ENCODE results near the gene HADH. TPM values are rescaled to one million over a fixed set of nuclear protein-coding genes. Genes with fewer than 3 reads are reported as not detected.

The HADH gene
- total RNA-seq, 2 experiments from 2014 or later, result 47.3 to 51.1 TPM

- Mint-ChIP-seq H3K27me3 (peaks cover 8% of the 10 kb centered on the region), H3K4me3 (no peak overlapping the region), H3K36me3 (peaks cover 2% of the 10 kb centered on the region), H3K27ac (no peak overlapping the region), H3K4me1 (peaks cover 4% of the 10 kb centered on the region), H3K9me3 (ENCODE audit: low read depth) (no peaks in the 10 kb centered on the region)
- CTCF ChIA-PET, result interaction anchor here (0.6 to 1.5 kb wide), 4 partner anchors 12 to 513 kb away, joined by 3 to 6 read pairs (median 3); no protein-coding TSS in a partner anchor
- ATAC-seq, result no peak
- no peak for DNase-seq
Observed at GRCh38 chr4:108060164-108060563, 70.5 kb downstream of the HADH start.

- H3K4me1 Mint-ChIP-seq, result peaks cover 4% of the 10 kb centered on the region
- CTCF ChIA-PET, result interaction anchor here (0.6 to 1.5 kb wide), 7 partner anchors 11 to 512 kb away, joined by 3 to 6 read pairs (median 3); no protein-coding TSS in a partner anchor
Observed at GRCh38 chr4:108060686-108061321, 71.1 kb downstream of the HADH start.

GRCh38 chr4:108068442-108068841, 78.8 kb downstream of the HADH start:
- ATAC-seq, result no peak
- CTCF ChIA-PET, result interaction anchor here (1.1 to 1.3 kb wide), 2 partner anchors 63 to 425 kb away, joined by 3 read pairs; no protein-coding TSS in a partner anchor
- DNase-seq, result no peak
- Mint-ChIP-seq H3K27me3 (no peaks in the 10 kb centered on the region), H3K9me3 (ENCODE audit: low read depth) (no peaks in the 10 kb centered on the region), H3K4me3 (no peak overlapping the region), H3K4me1 (peaks cover 25% of the 10 kb centered on the region), H3K36me3 (peaks cover 3% of the 10 kb centered on the region), H3K27ac (no peak overlapping the region)

More at GRCh38 chr4:108060686-108061321, 71.1 kb downstream of the HADH start:
- ATAC-seq (no peak), DNase-seq (no peak)
- Mint-ChIP-seq H3K4me3 (no peak overlapping the region), H3K27me3 (peaks cover 8% of the 10 kb centered on the region), H3K9me3 (ENCODE audit: low read depth) (no peaks in the 10 kb centered on the region), H3K27ac (no peak overlapping the region), H3K36me3 (peaks cover 2% of the 10 kb centered on the region)

GRCh38 chr4:108070775-108071174, 81.1 kb downstream of the HADH start:
- Mint-ChIP-seq H3K27me3 (no peaks in the 10 kb centered on the region), H3K27ac (no peak overlapping the region), H3K4me1 (peaks cover 22% of the 10 kb centered on the region), H3K4me3 (no peak overlapping the region), H3K36me3 (peaks cover 3% of the 10 kb centered on the region), H3K9me3 (ENCODE audit: low read depth) (no peaks in the 10 kb centered on the region)
- DNase-seq, result no peak
- CTCF ChIA-PET, result no interaction called here
- no peak for ATAC-seq

GRCh38 chr4:108072300-108072699, 82.6 kb downstream of the HADH start:
- Mint-ChIP-seq H3K27me3 (no peaks in the 10 kb centered on the region), H3K4me1 (peaks cover 22% of the 10 kb centered on the region), H3K9me3 (ENCODE audit: low read depth) (no peaks in the 10 kb centered on the region), H3K27ac (peak overlapping the region; percentile 77), H3K36me3 (peaks cover 2% of the 10 kb centered on the region), H3K4me3 (peak overlapping the region; percentile 13)
- peak; percentile 91 for ATAC-seq
- CTCF ChIA-PET, result interaction anchor here (0.9 to 1.2 kb wide), 3 partner anchors 12 to 500 kb away, joined by 3 to 4 read pairs (median 3); no protein-coding TSS in a partner anchor
- peak; percentile 78 for DNase-seq

GRCh38 chr4:108078024-108078733, 88.5 kb downstream of the HADH start:
- H3K27me3 Mint-ChIP-seq, result peaks cover 16% of the 10 kb centered on the region
- no peak for DNase-seq
- H3K9me3 Mint-ChIP-seq (ENCODE audit: low read depth), result no peaks in the 10 kb centered on the region
- H3K4me1 Mint-ChIP-seq, result peaks cover 7% of the 10 kb centered on the region
- ATAC-seq, result no peak
- peaks cover 16% of the 10 kb centered on the region for H3K36me3 Mint-ChIP-seq
- no peak overlapping the region for H3K27ac Mint-ChIP-seq
- CTCF ChIA-PET, result interaction anchor here (0.6 kb wide), 1 partner anchor 17 kb away, joined by 4 read pairs; no protein-coding TSS in a partner anchor
- no peak overlapping the region for H3K4me3 Mint-ChIP-seq

GRCh38 chr4:108080747-108081146, 91.1 kb downstream of the HADH start:
- Mint-ChIP-seq H3K27me3 (peaks cover 17% of the 10 kb centered on the region), H3K9me3 (ENCODE audit: low read depth) (no peaks in the 10 kb centered on the region), H3K27ac (no peak overlapping the region), H3K36me3 (peaks cover 17% of the 10 kb centered on the region), H3K4me3 (peak overlapping the region; percentile 16), H3K4me1 (peaks cover 5% of the 10 kb centered on the region)
- CTCF ChIA-PET, result interaction anchor here (1.2 kb wide), 1 partner anchor 13 kb away, joined by 3 read pairs; no protein-coding TSS in a partner anchor
- DNase-seq (no peak), ATAC-seq (peak; percentile 49)

GRCh38 chr4:108081256-108081655, 91.6 kb downstream of the HADH start:
- CTCF ChIA-PET, result interaction anchor here (1.2 kb wide), 1 partner anchor 13 kb away, joined by 3 read pairs; no protein-coding TSS in a partner anchor
- no peak overlapping the region for H3K27ac Mint-ChIP-seq
- peaks cover 5% of the 10 kb centered on the region for H3K4me1 Mint-ChIP-seq
- no peaks in the 10 kb centered on the region for H3K9me3 Mint-ChIP-seq (ENCODE audit: low read depth)
- ATAC-seq (no peak), DNase-seq (no peak)
- H3K4me3 Mint-ChIP-seq, result no peak overlapping the region
- H3K27me3 Mint-ChIP-seq, result peaks cover 17% of the 10 kb centered on the region
- H3K36me3 Mint-ChIP-seq, result peaks cover 17% of the 10 kb centered on the region

Other genes starting within 250 kb of the HADH start
- under 1 TPM in 1 of 2 experiments, not detected in 1; 0.37 TPM for gene SGMS2, start 165.0 kb upstream of the HADH start, total RNA-seq
- 1 to 10 TPM; 2.1 to 3.7 TPM for gene CYP2U1, start 58.3 kb upstream of the HADH start, total RNA-seq
- 10 to 100 TPM; 29.4 to 30.6 TPM for gene LEF1, start 179.0 kb downstream of the HADH start, total RNA-seq

All from activated CD8-positive, alpha-beta memory T cell treated with anti-CD3 and anti-CD28 coated beads, Interleukin-2, amount 10 ng/mL, durations not matched to agents 7 days and 5 days (primary cell).